GM18909 (cell line): ENCODE data around the gene GSG1L.
"Not testable (repeated sequence)": the region's sequence is repeated elsewhere in the genome, so short reads cannot be mapped to it uniquely, and the experiment has no call there.

ENCODE experiments used
- ATAC-seq: cut with Tn5 transposase; IDR thresholded peaks from one replicate; pipeline ENCODE4 v1.9.1; 2021; ENCODE audit warnings: mild to moderate bottlenecking; ENCODE audit not compliant: unreplicated experiment, poor library complexity

The GSG1L gene

GRCh38 chr16:27749946-27750345 is 313.6 kb downstream of the GSG1L start:
- ATAC-seq, result no peak

- no peak for ATAC-seq
These were observed 314.0 kb downstream of the GSG1L start for GRCh38 chr16:27749547-27749875.

GRCh38 chr16:27748868-27749546 is 314.5 kb downstream of the GSG1L start:
- ATAC-seq, result no peak

DNA sequence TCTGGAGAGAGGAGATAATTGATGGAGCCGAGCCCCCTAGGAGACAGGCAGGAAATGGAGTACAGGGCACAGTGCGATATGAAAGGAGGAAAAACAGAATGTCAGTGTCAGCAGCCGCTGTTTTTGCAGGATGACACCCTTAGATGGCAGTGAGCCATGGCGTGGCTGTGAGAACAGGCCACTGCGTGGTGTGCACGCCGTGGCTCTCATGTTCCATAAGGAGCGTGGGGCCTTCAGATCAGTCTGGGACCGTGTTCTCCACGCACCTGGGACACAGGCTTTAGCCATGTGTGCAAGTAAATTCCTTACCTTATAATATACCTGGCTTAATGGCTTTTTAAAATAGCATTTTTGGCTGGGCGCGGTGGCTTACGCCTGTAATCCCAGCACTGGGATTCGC is 315.6 kb downstream of the GSG1L start:
- ATAC-seq, result no peak

DNA sequence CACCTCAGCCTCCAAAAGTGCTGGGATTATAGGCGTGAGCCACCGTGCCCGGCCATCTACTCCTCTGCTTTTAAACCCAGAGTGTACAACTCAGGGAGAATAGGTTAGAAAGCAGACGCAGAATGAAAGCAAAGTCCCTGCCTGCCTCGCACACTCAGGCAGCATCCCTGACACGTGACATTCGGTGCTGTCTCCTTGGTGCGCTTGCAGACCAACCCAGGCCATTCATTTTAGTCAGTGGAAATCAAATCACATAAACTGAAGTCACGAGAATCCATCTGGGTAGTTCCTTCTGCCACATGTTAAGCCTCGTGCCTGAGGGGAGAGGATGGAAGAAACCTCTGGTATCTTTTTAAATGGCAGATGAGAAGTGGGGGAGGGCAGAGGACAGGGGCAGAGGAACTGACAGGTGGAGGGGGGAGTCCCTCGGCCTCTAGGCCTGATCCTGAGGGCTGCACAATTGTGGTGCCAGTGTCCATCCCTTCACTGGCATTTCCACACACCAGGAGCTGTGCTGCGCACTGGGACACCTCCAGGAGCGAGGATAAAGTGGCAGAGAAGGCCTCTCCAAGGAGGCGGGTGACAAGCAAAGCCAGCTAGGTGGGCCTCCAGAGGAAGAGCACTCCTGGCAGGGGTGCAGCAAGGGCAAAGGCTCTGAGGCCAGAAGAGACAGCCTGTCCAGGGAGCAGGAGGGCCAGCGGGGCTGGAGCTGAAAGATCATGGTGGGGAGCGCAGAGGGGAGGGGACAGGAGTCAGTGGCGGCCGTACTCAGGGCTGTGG is 317.2 kb downstream of the GSG1L start:
- ATAC-seq, result no peak

- ATAC-seq, result no peak
These were observed 318.2 kb downstream of the GSG1L start for GRCh38 chr16:27745348-27745747.

- ATAC-seq, result no peak
These were observed 319.6 kb downstream of the GSG1L start for GRCh38 chr16:27743963-27744362.

- not testable (repeated sequence) for ATAC-seq
These were observed 320.5 kb downstream of the GSG1L start for GRCh38 chr16:27743001-27743400.

- ATAC-seq, result no peak
These were observed 321.2 kb downstream of the GSG1L start for GRCh38 chr16:27742333-27742732.

DNA sequence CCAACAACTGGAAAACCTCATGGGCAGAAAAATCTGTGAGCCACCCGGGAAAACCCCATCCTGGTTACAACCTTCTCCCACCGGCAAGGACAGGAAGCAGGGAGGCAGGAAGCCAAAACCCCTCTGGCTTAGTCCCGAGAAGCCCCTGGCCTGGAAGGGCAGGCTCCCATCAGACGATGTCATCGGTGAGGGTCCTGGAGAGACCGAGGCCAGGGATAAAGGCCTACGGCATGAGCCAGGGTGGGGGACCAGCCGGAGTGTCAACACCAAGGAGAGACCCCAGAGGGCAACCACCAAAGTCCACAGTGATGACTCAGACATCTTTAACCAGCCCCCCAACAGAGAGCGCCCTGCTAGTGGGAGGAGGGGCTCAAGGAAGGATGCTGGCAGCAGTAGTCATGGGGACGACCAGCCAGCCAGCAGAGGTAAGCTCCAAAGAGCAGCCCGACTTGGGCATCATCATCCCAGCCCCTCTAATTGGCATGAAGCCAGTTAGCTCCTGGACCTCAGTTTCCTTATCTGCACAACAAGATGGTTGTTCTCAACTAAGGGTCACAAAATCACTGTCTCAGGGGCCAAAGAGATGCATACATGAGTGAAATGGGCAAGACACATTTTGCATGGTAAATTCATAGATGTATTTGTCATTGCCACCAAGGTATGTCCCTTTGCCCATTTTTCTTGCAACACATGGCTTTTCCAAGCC is 322.9 kb downstream of the GSG1L start:
- no peak for ATAC-seq

DNA sequence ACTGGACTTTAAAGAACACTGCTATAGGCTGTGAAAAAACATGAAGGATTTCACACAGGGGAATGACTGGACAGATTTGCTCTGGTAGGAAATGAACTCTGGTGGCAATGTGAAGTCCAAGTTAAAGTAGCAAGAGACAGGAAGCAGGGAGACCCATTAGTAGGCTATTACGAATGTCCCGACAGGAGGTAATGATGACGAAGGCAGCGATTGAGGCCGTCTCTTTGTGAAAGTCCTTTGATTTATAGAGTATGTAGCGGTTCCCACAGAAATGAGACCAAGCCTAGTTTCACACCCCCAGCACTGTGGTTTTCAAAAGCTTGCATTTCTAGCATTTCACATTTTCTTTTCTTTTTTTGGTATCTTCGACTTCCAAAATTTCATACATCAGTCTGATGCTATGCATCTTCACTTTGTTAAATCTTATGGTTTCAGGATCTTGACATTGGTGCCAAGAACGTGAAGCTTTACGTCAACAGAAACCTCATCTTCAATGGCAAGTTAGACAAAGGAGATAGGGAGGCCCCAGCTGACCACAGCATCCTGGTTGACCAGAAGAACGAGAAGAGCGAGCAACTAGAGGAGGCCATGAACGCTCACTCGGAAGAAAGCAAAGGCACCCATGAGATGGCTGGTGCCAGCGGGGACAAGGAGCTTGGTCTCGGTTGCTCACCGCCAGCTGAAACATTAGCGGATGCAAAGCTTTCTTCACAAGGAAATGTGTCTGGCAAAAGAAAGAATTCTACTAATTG is 323.7 kb downstream of the GSG1L start:
- no peak for ATAC-seq

DNA sequence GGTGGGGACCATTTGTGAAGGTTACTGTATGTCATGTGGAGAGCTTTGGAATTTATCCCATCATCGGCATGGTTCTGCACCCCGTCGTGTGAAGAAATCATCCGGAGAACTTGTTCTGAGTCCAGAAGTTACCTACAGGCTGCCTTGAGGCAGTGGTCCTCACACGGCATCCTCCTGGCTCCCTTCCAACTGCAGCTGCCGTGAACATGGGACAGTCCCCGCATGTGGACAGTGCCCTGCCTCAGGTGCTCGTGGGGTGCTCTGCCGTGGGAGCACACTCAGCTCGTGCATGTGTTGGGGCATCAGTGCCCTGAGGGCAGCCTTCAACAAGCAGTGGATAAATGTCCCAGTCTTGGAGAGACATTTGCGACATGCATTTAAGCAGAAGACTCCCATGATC is 324.9 kb downstream of the GSG1L start:
- ATAC-seq, result no peak
